K562 (cell line): ENCODE results near the gene DNAJC12. TPM values are rescaled to one million over a fixed set of nuclear protein-coding genes. Genes with fewer than 3 reads are reported as not detected.

ENCODE experiments used
- CBX1 ChIP-seq: sonication (generic); IDR thresholded peaks from 2 replicates; pipeline ENCODE4 v1.6.1; 2016; ENCODE audit warnings: antibody characterized with exemption, low read depth, mild to moderate bottlenecking
- CCNT2 ChIP-seq: IDR thresholded peaks from 2 replicates; pipeline ENCODE4 v1.6.1; 2011; ENCODE audit warnings: borderline replicate concordance, low read depth, mild to moderate bottlenecking, moderate library complexity, mixed read lengths, low read length; ENCODE audit not compliant: insufficient read length; ENCODE audit errors: extremely low read depth
- CTCF ChIP-seq, 3 experiments: IDR thresholded peaks in 2 of 3; conservative IDR thresholded peaks in 1 of 3; 2 replicates each; pipeline ENCODE4 v1.5.1; 2011 to 2012; ENCODE audit warnings: low read length in 3 of 3, mild to moderate bottlenecking in 3 of 3, control low read depth in 2 of 3, improper control_type of control experiment in 1 of 3, inconsistent platforms in 1 of 3, low read depth in 1 of 3, mixed read lengths in 1 of 3, moderate library complexity in 1 of 3; ENCODE audit not compliant: insufficient read depth in 2 of 3
- MBD2 ChIP-seq: sonication (generic); IDR thresholded peaks from 2 replicates; pipeline ENCODE4 v1.6.1; 2016; ENCODE audit warnings: low read depth, borderline replicate concordance
- MITF ChIP-seq: IDR thresholded peaks from 2 replicates; pipeline ENCODE4 v1.6.1; 2014; ENCODE audit warnings: antibody characterized with exemption
- PHF20 ChIP-seq: fragments of 450-650 bp; IDR thresholded peaks from 2 replicates; pipeline ENCODE4 v1.6.1; 2018; ENCODE audit not compliant: partially characterized antibody
- POLR2H ChIP-seq: IDR thresholded peaks from 2 replicates; pipeline ENCODE4 v1.6.1; 2016; ENCODE audit warnings: missing genetic modification characterization, low read depth, mild to moderate bottlenecking, control low read depth, missing compliant biosample characterization, moderate library complexity
- PRPF4 ChIP-seq: fragments of 200-400 bp; formaldehyde crosslinking; IDR thresholded peaks from one replicate; pipeline ENCODE4 v1.6.1; 2017; ENCODE audit warnings: low read length, low read depth, mild to moderate bottlenecking; ENCODE audit not compliant: insufficient read depth, poor library complexity, severe bottlenecking
- RREB1 ChIP-seq: fragments of 250-450 bp; sonication (Bioruptor Pico); IDR thresholded peaks from 2 replicates; pipeline ENCODE4 v1.4.0; 2020
- SNIP1 ChIP-seq: fragments of 450-650 bp; IDR thresholded peaks from 2 replicates; pipeline ENCODE4 v1.7.1; 2017; ENCODE audit warnings: low read depth, mild to moderate bottlenecking
- STAT5A ChIP-seq: IDR thresholded peaks from 2 replicates; pipeline ENCODE4 v1.6.1; 2012; ENCODE audit warnings: low read length, inconsistent platforms, borderline replicate concordance
- TAF9B ChIP-seq: fragments of 450-650 bp; IDR thresholded peaks from 2 replicates; pipeline ENCODE4 v1.6.1; 2018; ENCODE audit warnings: mild to moderate bottlenecking; ENCODE audit not compliant: partially characterized antibody
- ZBTB12 ChIP-seq: fragments of 250-450 bp; sonication (Bioruptor Pico); IDR thresholded peaks from 2 replicates; pipeline ENCODE4 v1.4.0; 2020
- ZBTB34 ChIP-seq: fragments of 250-450 bp; sonication (Bioruptor Pico); IDR thresholded peaks from 2 replicates; pipeline ENCODE4 v1.8.0; 2021; ENCODE audit warnings: mild to moderate bottlenecking, moderate library complexity
- ZNF431 ChIP-seq: sonication (generic); formaldehyde crosslinking; IDR thresholded peaks from 2 replicates; pipeline ENCODE4 v1.8.0; 2022; ENCODE audit warnings: mild to moderate bottlenecking, missing genetic modification reagents
- ZNF76 ChIP-seq: fragments of 250-450 bp; sonication (Bioruptor Pico); IDR thresholded peaks from 2 replicates; pipeline ENCODE4 v1.4.0; 2020; ENCODE audit warnings: mild to moderate bottlenecking, moderate library complexity, borderline replicate concordance
- polyA plus RNA-seq, 8 experiments: library from polyadenylated mRNA; depleted of rRNA in 4 of 8; stranded (reverse) in 5 of 8; unstranded in 3 of 8; fragments of >200 nt; fragmentation: Nextera tagmentation in 2 of 8; fragmentation: Illumina TruSeq in 1 of 8; extraction: Ambion mirVana in 2 of 8; extraction: Trizol in 1 of 8; gene quantifications; 2 replicates each; pipeline versions ENCODE4 v1.2.1 to v1.2.3, GENCODE V29; 2011 to 2014; ENCODE audit warnings: inconsistent platforms in 1 of 8, missing spikeins in 1 of 8
- total RNA-seq, 7 experiments: library from RNA; depleted of rRNA in 6 of 7; stranded (reverse); fragments of >200 nt in 6 of 7; fragmentation: Illumina TruSeq in 2 of 7; extraction: Trizol in 2 of 7; gene quantifications; 2 replicates each; pipeline versions ENCODE4 v1.2.1 to v1.2.3, GENCODE V29; 2011 to 2021; ENCODE audit warnings: low replicate concordance in 1 of 7

DNAJC12 gene
- total and polyA plus RNA-seq, 9 of the 15 experiments (the other 6 are each of a cell fraction or from before 2014, with no cell fraction given), result 7.4 to 95.9 (median 68.5) TPM

GRCh38 chr10:67884313-67884841, 46.4 kb upstream of the DNAJC12 start, which contains the start of gene SIRT1 (continued):
- TF ChIP-seq RREB1 (0 out of 2 replicates have a peak, but pooled peaks have one; percentile 17), MITF (peak; percentile 89), STAT5A (no peak), PRPF4 (peak; percentile 31), ZNF431 (CRISPR knock-in tag) (no peak), CTCF (IDR thresholded peaks at IDR 0.05 in 2 of 3, conservative IDR thresholded peaks at IDR 0.05 in 1 of 3; ENCODE audit: insufficient read depth in 2 of 3, low read depth in 1 of 3, low read length in 3 of 3) (peak in 1 of 3 experiments; percentile 28; a peak in 1 of 6 replicates), SNIP1 (no peak), CCNT2 (peak; percentile 99), TAF9B (peak; percentile 89), PHF20 (peak; percentile 82), CBX1 (peak; percentile 94), MBD2 (peak; percentile 71; the same call in 1 of the 2 replicates), POLR2H (tag) (peak; percentile 96), ZBTB34 (CRISPR knock-in tag) (no peak), ZNF76 (no peak), ZBTB12 (CRISPR knock-in tag) (peak; percentile 63)
